HepG2 (cell line): ENCODE measurements around the gene STK36. TPM values are rescaled to one million over a fixed set of nuclear protein-coding genes. Genes with fewer than 3 reads are reported as not detected.

Experiments
- CBX1 ChIP-seq: IDR thresholded peaks from one replicate; pipeline ENCODE4 v1.6.1; 2016; ENCODE audit warnings: antibody characterized with exemption, low read depth
- DPF2 ChIP-seq: sonication (generic); formaldehyde crosslinking; IDR thresholded peaks from 2 replicates; pipeline ENCODE4 v1.4.0; 2020; ENCODE audit warnings: mild to moderate bottlenecking, low read depth, missing genetic modification reagents, borderline replicate concordance
- FOXK1 ChIP-seq: sonication (generic); formaldehyde crosslinking; IDR thresholded peaks from 2 replicates; pipeline ENCODE4 v1.4.0; 2020; ENCODE audit warnings: low read depth, missing genetic modification reagents, borderline replicate concordance
- KLF6 ChIP-seq: IDR thresholded peaks from 2 replicates; pipeline ENCODE4 v1.8.0; 2016; ENCODE audit warnings: missing biosample characterization, missing genetic modification reagents
- NCOA2 ChIP-seq: sonication (generic); formaldehyde crosslinking; IDR thresholded peaks from 2 replicates; pipeline ENCODE4 v1.8.0; 2022; ENCODE audit warnings: inconsistent platforms
- ZFP1 ChIP-seq: IDR thresholded peaks from 2 replicates; pipeline ENCODE4 v1.6.1; 2016
- ZMAT3 ChIP-seq: sonication (generic); formaldehyde crosslinking; conservative IDR thresholded peaks from 2 replicates; pipeline ENCODE4 v1.7.0; 2021; ENCODE audit warnings: missing genetic modification reagents
- ZNF296 ChIP-seq: sonication (generic); formaldehyde crosslinking; conservative IDR thresholded peaks from 2 replicates; pipeline ENCODE4 v1.5.0; 2020; ENCODE audit warnings: mild to moderate bottlenecking, missing genetic modification reagents
- ZNF589 ChIP-seq: sonication (generic); formaldehyde crosslinking; conservative IDR thresholded peaks from 2 replicates; pipeline ENCODE4 v1.8.0; 2022; ENCODE audit warnings: mild to moderate bottlenecking, moderate library complexity, missing genetic modification reagents
- ZNF670 ChIP-seq: sonication (generic); formaldehyde crosslinking; IDR thresholded peaks from 2 replicates; pipeline ENCODE4 v1.8.0; 2022; ENCODE audit warnings: mild to moderate bottlenecking, missing genetic modification reagents, borderline replicate concordance
- polyA plus RNA-seq, 8 experiments: library from polyadenylated mRNA; depleted of rRNA in 3 of 8; stranded (reverse) in 7 of 8; unstranded in 1 of 8; fragments of >200 nt; fragmentation: Illumina TruSeq in 4 of 8; extraction: Trizol in 4 of 8; gene quantifications; 2 replicates each; pipeline versions ENCODE4 v1.2.1 to v1.2.3, GENCODE V29; 2011 to 2016; ENCODE audit warnings: low read depth in 4 of 8, missing spikeins in 1 of 8, mixed read lengths in 1 of 8; ENCODE audit not compliant: insufficient read depth in 1 of 8
- total RNA-seq, 5 experiments: library from RNA; depleted of rRNA; stranded (reverse); fragments of >200 nt; fragmentation: Illumina TruSeq; extraction: Trizol; gene quantifications; 2 replicates each; pipeline ENCODE4 v1.2.3, GENCODE V29; 2016; ENCODE audit warnings: low read depth in 1 of 5
- TF ChIP-seq, protein P1 (sequence below): sonication (generic); formaldehyde crosslinking; IDR thresholded peaks from 2 replicates; pipeline ENCODE4 v1.4.0; 2020; ENCODE audit warnings: mild to moderate bottlenecking, missing genetic modification reagents
- TF ChIP-seq, protein P2 (sequence below): sonication (generic); formaldehyde crosslinking; IDR thresholded peaks from 2 replicates; pipeline ENCODE4 v1.9.0; 2021; ENCODE audit warnings: missing genetic modification reagents, mild to moderate bottlenecking, borderline replicate concordance
- TF ChIP-seq, protein P3 (sequence below): sonication (generic); formaldehyde crosslinking; IDR thresholded peaks from 2 replicates; pipeline ENCODE4 v1.4.0; 2020; ENCODE audit warnings: missing genetic modification reagents

The STK36 gene
- total and polyA plus RNA-seq, 2 of the 13 experiments (the other 11 are each of a cell fraction or from before 2014, with no cell fraction given) = 45.9 to 83.5 TPM

DNA sequence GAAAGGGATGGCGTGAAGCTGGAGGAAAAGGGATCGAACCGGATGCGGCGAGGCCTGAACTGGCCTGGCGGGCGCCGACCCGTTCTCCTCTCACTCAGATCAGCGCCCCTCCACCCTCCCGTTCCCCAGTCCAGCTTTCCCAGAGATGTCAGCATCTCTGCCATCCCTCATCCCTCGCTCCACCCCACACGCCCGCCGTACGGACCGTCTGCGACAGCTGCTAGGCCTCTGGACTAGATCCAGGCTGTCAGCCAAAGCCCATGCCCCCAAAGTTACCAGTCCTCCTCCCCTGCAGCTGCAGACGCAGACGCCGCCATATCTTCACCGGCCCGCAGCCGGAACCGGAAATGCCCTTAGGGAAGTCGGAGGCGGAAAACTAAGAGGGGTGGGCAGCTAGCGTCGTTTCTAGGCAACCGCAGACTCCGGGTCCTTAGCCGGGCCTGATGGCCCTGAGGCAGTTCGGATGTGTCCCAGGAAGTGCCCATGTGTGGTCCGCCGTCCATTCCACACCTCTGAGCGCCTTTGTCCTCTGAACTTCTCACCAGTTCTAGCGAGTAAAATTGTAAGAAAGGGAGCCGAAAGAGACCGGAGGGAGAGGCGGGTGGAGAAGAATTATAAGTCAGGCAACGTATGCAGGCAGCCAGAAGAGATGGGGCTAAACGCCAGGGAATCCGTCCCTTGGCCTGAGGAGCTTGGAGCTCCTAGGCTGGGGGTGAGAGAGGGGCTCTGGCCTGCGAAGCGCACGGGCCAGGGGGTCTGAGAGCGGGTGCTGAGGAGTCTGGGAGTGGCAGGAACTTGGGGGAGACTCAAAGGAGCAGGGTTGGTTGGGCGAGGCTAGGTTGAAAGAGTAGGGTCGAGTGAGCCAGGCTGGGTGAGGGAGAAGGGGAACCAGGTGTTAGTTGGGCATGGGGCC lies at the start of gene STK36, which contains the start of gene RNF25 (continued):
- TF ChIP-seq NCOA2 (CRISPR knock-in tag) (peak; percentile 33; the same call in 1 of the 2 replicates), ZNF670 (CRISPR knock-in tag) (no peak; the same call in 1 of the 2 replicates), CBX1 (no peak), DPF2 (CRISPR knock-in tag) (no peak), ZNF589 (CRISPR knock-in tag) (no peak), ZFP1 (peak; percentile 48; the same call in 1 of the 2 replicates), FOXK1 (CRISPR knock-in tag) (peak; percentile 20; the same call in 1 of the 2 replicates), ZNF296 (CRISPR knock-in tag) (no peak), KLF6 (peak; percentile 85), ZMAT3 (0 out of 2 replicates have a peak, but pooled peaks have one; percentile 10)
- TF ChIP-seq, protein P1, sequence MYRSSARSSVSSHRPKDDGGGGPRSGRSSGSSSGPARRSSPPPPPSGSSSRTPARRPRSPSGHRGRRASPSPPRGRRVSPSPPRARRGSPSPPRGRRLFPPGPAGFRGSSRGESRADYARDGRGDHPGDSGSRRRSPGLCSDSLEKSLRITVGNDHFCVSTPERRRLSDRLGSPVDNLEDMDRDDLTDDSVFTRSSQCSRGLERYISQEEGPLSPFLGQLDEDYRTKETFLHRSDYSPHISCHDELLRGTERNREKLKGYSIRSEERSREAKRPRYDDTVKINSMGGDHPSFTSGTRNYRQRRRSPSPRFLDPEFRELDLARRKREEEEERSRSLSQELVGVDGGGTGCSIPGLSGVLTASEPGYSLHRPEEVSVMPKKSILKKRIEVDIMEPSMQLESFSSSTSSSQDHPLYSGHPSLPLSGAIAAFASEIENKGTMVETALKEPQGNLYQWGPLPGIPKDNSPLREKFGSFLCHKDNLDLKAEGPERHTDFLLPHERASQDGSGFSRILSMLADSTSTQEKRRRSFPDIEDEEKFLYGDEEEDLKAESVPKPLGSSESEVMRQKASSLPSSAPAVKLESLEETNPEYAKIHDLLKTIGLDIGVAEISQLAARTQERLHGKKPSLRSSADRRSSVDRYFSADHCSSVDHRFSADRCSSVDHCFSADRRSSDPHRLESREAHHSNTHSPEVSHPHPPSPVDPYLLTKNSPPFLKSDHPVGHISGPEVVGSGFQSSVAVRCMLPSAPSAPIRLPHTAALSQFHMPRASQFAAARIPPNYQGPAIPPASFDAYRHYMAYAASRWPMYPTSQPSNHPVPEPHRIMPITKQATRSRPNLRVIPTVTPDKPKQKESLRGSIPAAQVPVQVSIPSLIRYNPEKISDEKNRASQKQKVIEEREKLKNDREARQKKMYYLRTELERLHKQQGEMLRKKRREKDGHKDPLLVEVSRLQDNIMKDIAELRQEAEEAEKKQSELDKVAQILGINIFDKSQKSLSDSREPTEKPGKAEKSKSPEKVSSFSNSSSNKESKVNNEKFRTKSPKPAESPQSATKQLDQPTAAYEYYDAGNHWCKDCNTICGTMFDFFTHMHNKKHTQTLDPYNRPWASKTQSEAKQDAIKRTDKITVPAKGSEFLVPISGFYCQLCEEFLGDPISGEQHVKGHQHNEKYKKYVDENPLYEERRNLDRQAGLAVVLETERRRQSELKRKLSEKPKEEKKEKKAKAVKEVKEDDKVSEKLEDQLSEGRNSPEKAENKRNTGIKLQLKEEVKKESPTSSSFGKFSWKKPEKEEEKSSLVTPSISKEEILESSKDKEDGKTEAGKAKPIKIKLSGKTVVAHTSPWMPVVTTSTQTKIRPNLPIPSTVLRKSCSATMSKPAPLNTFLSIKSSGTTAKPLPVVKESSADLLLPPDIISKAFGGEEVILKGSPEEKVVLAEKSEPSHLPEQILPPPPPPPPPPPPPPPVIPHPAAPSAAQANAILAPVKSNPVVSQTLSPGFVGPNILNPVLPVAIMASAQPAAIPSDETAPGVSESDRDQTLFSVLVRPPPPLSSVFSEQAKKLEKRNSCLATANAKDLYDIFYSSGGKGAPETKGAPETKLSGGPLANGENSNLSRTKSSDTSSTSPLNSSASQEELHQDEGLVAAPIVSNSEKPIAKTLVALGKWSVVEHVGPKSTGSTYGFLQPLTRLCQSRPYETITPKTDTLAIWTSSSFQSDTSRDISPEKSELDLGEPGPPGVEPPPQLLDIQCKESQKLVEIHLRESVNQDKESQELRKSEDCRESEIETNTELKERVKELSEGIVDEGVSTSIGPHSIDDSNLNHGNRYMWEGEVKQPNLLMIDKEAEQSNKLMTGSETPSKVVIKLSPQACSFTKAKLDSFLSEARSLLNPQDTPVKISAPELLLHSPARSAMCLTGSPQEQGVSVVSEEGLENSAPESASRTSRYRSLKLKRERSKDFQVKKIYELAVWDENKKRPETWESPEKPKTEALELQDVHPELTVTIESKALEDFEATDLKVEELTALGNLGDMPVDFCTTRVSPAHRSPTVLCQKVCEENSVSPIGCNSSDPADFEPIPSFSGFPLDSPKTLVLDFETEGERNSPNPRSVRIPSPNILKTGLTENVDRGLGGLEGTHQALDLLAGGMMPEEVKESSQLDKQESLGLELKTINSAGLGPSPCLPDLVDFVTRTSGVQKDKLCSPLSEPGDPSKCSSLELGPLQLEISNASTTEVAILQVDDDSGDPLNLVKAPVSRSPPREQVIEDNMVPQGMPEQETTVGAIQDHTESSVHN = no peak; the same call in 1 of the 2 replicates
- TF ChIP-seq, protein P2, sequence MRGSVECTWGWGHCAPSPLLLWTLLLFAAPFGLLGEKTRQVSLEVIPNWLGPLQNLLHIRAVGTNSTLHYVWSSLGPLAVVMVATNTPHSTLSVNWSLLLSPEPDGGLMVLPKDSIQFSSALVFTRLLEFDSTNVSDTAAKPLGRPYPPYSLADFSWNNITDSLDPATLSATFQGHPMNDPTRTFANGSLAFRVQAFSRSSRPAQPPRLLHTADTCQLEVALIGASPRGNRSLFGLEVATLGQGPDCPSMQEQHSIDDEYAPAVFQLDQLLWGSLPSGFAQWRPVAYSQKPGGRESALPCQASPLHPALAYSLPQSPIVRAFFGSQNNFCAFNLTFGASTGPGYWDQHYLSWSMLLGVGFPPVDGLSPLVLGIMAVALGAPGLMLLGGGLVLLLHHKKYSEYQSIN (CRISPR knock-in tag) = no peak
- TF ChIP-seq, protein P3, sequence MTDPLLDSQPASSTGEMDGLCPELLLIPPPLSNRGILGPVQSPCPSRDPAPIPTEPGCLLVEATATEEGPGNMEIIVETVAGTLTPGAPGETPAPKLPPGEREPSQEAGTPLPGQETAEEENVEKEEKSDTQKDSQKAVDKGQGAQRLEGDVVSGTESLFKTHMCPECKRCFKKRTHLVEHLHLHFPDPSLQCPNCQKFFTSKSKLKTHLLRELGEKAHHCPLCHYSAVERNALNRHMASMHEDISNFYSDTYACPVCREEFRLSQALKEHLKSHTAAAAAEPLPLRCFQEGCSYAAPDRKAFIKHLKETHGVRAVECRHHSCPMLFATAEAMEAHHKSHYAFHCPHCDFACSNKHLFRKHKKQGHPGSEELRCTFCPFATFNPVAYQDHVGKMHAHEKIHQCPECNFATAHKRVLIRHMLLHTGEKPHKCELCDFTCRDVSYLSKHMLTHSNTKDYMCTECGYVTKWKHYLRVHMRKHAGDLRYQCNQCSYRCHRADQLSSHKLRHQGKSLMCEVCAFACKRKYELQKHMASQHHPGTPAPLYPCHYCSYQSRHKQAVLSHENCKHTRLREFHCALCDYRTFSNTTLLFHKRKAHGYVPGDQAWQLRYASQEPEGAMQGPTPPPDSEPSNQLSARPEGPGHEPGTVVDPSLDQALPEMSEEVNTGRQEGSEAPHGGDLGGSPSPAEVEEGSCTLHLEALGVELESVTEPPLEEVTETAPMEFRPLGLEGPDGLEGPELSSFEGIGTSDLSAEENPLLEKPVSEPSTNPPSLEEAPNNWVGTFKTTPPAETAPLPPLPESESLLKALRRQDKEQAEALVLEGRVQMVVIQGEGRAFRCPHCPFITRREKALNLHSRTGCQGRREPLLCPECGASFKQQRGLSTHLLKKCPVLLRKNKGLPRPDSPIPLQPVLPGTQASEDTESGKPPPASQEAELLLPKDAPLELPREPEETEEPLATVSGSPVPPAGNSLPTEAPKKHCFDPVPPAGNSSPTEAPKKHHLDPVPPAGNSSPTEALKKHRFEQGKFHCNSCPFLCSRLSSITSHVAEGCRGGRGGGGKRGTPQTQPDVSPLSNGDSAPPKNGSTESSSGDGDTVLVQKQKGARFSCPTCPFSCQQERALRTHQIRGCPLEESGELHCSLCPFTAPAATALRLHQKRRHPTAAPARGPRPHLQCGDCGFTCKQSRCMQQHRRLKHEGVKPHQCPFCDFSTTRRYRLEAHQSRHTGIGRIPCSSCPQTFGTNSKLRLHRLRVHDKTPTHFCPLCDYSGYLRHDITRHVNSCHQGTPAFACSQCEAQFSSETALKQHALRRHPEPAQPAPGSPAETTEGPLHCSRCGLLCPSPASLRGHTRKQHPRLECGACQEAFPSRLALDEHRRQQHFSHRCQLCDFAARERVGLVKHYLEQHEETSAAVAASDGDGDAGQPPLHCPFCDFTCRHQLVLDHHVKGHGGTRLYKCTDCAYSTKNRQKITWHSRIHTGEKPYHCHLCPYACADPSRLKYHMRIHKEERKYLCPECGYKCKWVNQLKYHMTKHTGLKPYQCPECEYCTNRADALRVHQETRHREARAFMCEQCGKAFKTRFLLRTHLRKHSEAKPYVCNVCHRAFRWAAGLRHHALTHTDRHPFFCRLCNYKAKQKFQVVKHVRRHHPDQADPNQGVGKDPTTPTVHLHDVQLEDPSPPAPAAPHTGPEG (CRISPR knock-in tag) = no peak
